ENCODE measurements around the gene SEL1L2.

SEL1L2 gene

GRCh38 chr20:13991311-13991710 lies 897 bp upstream of the SEL1L2 start:
- H3K4me3 ChIP-seq (ENCODE audit: low read depth, low read length) = no peak overlapping the region
- H3K9me3 ChIP-seq (ENCODE audit: control insufficient read depth, insufficient read depth, low read length) = no peaks in the 10 kb centered on the region
- no peak overlapping the region for H3K9ac ChIP-seq (ENCODE audit: low read depth, low read length)
- H3K27me3 ChIP-seq (ENCODE audit: control insufficient read depth, insufficient read depth, low read length) = peaks cover 3% of the 10 kb centered on the region
- H3K36me3 ChIP-seq (ENCODE audit: control insufficient read depth, insufficient read depth, low read length) = no peaks in the 10 kb centered on the region
- H3K4me1 ChIP-seq (ENCODE audit: control insufficient read depth, insufficient read depth, low read length) = no peaks in the 10 kb centered on the region

DNA sequence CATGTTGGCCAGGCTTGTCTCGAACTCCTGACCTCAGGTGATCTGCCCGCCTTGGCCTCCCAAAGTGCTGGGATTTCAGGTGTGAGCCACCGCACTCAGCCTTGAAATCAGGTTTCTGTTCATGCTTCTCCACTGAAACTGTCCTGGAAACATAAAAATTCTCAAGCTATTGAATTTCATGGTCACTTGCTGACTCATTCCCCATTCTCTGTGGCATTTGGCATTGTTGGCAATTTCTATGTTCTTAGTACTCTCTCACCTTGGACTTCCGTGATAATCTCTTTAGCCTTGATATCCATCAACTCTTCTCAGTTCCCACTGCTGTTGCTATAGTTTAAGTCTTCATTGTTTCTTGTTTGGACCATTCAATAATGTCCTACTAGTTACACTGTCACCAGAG lies 6.2 kb downstream of the SEL1L2 start:
- H3K4me3 ChIP-seq (ENCODE audit: low read depth, low read length) = no peak overlapping the region

GRCh38 chr20:13960525-13960924 lies 29.9 kb downstream of the SEL1L2 start:
- no peaks in the 10 kb centered on the region for H3K36me3 ChIP-seq (ENCODE audit: control insufficient read depth, insufficient read depth, low read length)
- no peak overlapping the region for H3K4me3 ChIP-seq (ENCODE audit: low read depth, low read length)
- H3K27me3 ChIP-seq (ENCODE audit: control insufficient read depth, insufficient read depth, low read length) = no peaks in the 10 kb centered on the region
- no peaks in the 10 kb centered on the region for H3K9me3 ChIP-seq (ENCODE audit: control insufficient read depth, insufficient read depth, low read length)
- H3K4me1 ChIP-seq (ENCODE audit: control insufficient read depth, insufficient read depth, low read length) = no peaks in the 10 kb centered on the region
- no peak overlapping the region for H3K9ac ChIP-seq (ENCODE audit: low read depth, low read length)

More for the DNA sequence above, 6.2 kb downstream of the SEL1L2 start:
- H3K9me3 ChIP-seq (ENCODE audit: control insufficient read depth, insufficient read depth, low read length) = no peaks in the 10 kb centered on the region
- no peaks in the 10 kb centered on the region for H3K4me1 ChIP-seq (ENCODE audit: control insufficient read depth, insufficient read depth, low read length)
- no peak overlapping the region for H3K9ac ChIP-seq (ENCODE audit: low read depth, low read length)
- H3K27me3 ChIP-seq (ENCODE audit: control insufficient read depth, insufficient read depth, low read length) = no peaks in the 10 kb centered on the region
- no peaks in the 10 kb centered on the region for H3K36me3 ChIP-seq (ENCODE audit: control insufficient read depth, insufficient read depth, low read length)

GRCh38 chr20:13960119-13960518 lies 30.3 kb downstream of the SEL1L2 start:
- H3K4me1 ChIP-seq (ENCODE audit: control insufficient read depth, insufficient read depth, low read length) = no peaks in the 10 kb centered on the region
- no peaks in the 10 kb centered on the region for H3K9me3 ChIP-seq (ENCODE audit: control insufficient read depth, insufficient read depth, low read length)
- no peak overlapping the region for H3K4me3 ChIP-seq (ENCODE audit: low read depth, low read length)
- no peak overlapping the region for H3K9ac ChIP-seq (ENCODE audit: low read depth, low read length)
- H3K36me3 ChIP-seq (ENCODE audit: control insufficient read depth, insufficient read depth, low read length) = no peaks in the 10 kb centered on the region
- H3K27me3 ChIP-seq (ENCODE audit: control insufficient read depth, insufficient read depth, low read length) = no peaks in the 10 kb centered on the region

DNA sequence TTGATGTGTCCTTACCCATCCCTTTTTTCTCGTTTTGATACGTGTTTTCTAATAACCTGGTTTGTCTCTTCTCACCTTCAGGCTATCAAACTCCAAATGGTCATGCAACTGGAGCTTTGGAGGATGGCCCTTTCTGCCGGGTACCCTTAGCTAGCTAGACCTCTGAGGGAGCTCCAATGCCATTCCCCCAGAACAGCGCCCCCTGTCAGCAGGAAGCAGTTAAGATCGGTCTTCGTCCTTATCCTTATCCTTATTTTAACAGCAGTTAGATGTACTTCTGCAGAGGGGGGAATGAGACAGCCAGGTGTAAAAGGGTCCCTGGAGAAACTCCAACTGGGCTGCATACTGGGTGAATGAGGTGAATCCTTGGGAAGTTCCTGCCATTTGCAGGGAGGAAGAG lies 37.2 kb downstream of the SEL1L2 start:
- Histone ChIP-seq H3K9ac (ENCODE audit: low read depth, low read length) (no peak overlapping the region), H3K4me1 (ENCODE audit: control insufficient read depth, insufficient read depth, low read length) (no peaks in the 10 kb centered on the region)

GRCh38 chr20:13947719-13948118 lies 42.7 kb downstream of the SEL1L2 start:
- Histone ChIP-seq H3K4me3 (ENCODE audit: low read depth, low read length) (no peak overlapping the region), H3K27me3 (ENCODE audit: control insufficient read depth, insufficient read depth, low read length) (no peaks in the 10 kb centered on the region), H3K4me1 (ENCODE audit: control insufficient read depth, insufficient read depth, low read length) (no peaks in the 10 kb centered on the region), H3K9ac (ENCODE audit: low read depth, low read length) (no peak overlapping the region), H3K9me3 (ENCODE audit: control insufficient read depth, insufficient read depth, low read length) (no peaks in the 10 kb centered on the region), H3K36me3 (ENCODE audit: control insufficient read depth, insufficient read depth, low read length) (no peaks in the 10 kb centered on the region)

More for the DNA sequence above, 37.2 kb downstream of the SEL1L2 start:
- H3K4me3 ChIP-seq (ENCODE audit: low read depth, low read length) = no peak overlapping the region
- no peaks in the 10 kb centered on the region for H3K27me3 ChIP-seq (ENCODE audit: control insufficient read depth, insufficient read depth, low read length)
- H3K9me3 ChIP-seq (ENCODE audit: control insufficient read depth, insufficient read depth, low read length) = no peaks in the 10 kb centered on the region
- H3K36me3 ChIP-seq (ENCODE audit: control insufficient read depth, insufficient read depth, low read length) = no peaks in the 10 kb centered on the region

GRCh38 chr20:13941031-13941430 lies 49.4 kb downstream of the SEL1L2 start:
- Histone ChIP-seq H3K4me3 (ENCODE audit: low read depth, low read length) (no peak overlapping the region), H3K9me3 (ENCODE audit: control insufficient read depth, insufficient read depth, low read length) (no peaks in the 10 kb centered on the region), H3K36me3 (ENCODE audit: control insufficient read depth, insufficient read depth, low read length) (no peaks in the 10 kb centered on the region), H3K9ac (ENCODE audit: low read depth, low read length) (no peak overlapping the region), H3K4me1 (ENCODE audit: control insufficient read depth, insufficient read depth, low read length) (no peaks in the 10 kb centered on the region), H3K27me3 (ENCODE audit: control insufficient read depth, insufficient read depth, low read length) (no peaks in the 10 kb centered on the region)

DNA sequence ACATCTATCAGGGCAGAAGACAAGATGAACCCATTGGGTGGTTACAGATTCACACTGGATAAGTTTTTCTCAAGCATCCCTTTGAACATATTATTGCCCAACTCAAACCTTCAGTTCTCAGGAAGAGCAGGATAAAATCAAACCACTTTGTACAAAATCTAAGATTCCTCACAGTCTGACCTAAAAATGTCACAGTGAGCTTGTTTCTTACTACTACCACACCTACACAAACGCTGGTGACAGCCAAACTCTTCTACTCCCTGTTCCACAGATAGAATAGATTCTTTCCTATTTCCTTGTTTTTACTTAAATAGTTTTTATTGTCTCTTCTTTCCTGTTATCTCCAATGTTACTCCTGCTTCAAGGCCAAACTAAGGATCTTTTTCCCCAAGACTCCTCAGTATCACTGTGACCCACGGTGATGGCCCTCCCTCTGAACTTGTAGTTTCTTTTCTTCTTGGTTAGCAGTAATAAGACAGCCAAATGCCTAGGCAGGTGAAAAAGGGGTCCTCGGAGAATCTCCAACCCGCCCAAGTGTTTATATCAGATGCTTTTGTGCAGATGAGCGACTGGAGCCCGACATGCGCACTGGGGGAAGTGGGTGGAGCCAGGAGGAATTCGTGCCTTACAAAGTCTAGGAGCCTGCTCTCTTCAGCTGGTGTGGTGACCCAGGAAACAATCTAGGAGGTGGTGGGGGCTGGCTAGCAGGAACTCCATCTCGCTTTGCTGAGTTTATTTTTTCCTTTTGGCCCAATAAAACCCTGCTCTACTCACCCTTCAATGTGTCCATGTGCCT lies 53.4 kb downstream of the SEL1L2 start:
- H3K4me3 ChIP-seq (ENCODE audit: low read depth, low read length) = no peak overlapping the region
- no peak overlapping the region for H3K9ac ChIP-seq (ENCODE audit: low read depth, low read length)
- no peaks in the 10 kb centered on the region for H3K36me3 ChIP-seq (ENCODE audit: control insufficient read depth, insufficient read depth, low read length)
- no peaks in the 10 kb centered on the region for H3K4me1 ChIP-seq (ENCODE audit: control insufficient read depth, insufficient read depth, low read length)
- no peaks in the 10 kb centered on the region for H3K9me3 ChIP-seq (ENCODE audit: control insufficient read depth, insufficient read depth, low read length)
- H3K27me3 ChIP-seq (ENCODE audit: control insufficient read depth, insufficient read depth, low read length) = no peaks in the 10 kb centered on the region

DNA sequence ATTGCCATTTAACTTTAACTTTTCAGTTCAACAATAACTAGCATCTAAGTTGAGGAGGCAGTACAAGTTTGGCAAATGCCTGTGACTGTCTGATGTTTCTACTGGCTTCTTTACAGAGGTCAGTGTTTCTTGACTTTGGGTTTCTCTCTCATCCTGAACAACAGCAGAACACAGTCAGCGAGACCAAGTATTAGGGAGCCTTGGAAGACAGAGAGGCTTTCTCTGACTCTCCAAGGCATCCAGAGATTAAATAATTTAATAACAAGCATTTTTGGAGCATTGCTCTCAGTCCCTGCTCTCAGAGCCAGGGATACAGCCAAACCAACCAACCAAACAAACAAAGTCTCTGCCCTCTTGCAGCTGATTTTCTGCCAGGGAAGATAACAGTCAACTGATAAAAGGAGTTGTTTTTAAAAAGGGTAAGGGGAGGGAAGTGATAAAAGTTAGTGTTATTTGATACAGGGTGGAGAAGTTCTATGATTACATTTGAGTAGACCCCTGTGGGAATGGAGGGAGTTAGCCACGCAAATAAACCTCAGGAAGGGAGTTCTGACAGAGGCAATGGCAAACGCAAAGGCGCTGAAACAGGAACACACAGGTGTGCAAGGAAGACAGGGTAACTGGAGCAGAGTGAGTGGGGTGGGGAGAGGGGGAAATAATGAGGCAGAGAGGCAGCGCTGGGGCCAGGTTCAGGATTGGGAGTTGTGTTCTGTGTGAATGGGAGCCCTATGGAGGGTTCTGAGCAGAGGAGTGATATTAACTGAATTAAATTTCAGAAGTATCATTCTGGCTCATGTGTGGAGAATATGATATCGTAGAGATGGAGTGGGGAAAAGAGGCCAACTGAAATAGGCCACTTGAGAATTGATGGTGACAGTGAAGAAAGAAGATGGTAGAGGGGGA lies 55.2 kb downstream of the SEL1L2 start:
- Histone ChIP-seq H3K36me3 (ENCODE audit: control insufficient read depth, insufficient read depth, low read length) (no peaks in the 10 kb centered on the region), H3K9me3 (ENCODE audit: control insufficient read depth, insufficient read depth, low read length) (no peaks in the 10 kb centered on the region), H3K4me1 (ENCODE audit: control insufficient read depth, insufficient read depth, low read length) (no peaks in the 10 kb centered on the region), H3K4me3 (ENCODE audit: low read depth, low read length) (no peak overlapping the region), H3K9ac (ENCODE audit: low read depth, low read length) (no peak overlapping the region), H3K27me3 (ENCODE audit: control insufficient read depth, insufficient read depth, low read length) (no peaks in the 10 kb centered on the region)

- Histone ChIP-seq H3K4me3 (ENCODE audit: low read depth, low read length) (no peak overlapping the region), H3K9ac (ENCODE audit: low read depth, low read length) (no peak overlapping the region), H3K9me3 (ENCODE audit: control insufficient read depth, insufficient read depth, low read length) (no peaks in the 10 kb centered on the region), H3K27me3 (ENCODE audit: control insufficient read depth, insufficient read depth, low read length) (no peaks in the 10 kb centered on the region), H3K36me3 (ENCODE audit: control insufficient read depth, insufficient read depth, low read length) (no peaks in the 10 kb centered on the region), H3K4me1 (ENCODE audit: control insufficient read depth, insufficient read depth, low read length) (no peaks in the 10 kb centered on the region)
These were observed 60.1 kb downstream of the SEL1L2 start for GRCh38 chr20:13930281-13930680.

DNA sequence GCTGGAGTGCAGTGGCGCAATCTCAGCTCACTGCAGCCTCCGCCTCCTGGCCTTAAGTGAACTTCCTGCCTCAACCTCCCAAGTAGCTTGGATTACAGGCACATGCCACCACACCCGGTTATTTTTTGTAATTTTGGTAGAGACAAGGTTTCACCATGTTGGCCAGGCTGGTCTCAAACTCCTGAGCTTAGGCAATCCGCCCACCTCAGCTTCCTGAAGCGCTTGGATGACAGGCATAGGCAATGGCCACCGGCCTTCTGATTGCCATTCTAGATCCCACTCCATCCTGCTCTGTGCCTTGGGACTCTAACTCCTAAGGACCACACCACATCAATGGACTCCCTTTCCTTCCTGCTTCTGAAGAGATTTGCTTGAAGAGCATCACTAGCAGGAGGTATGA lies 60.6 kb downstream of the SEL1L2 start:
- Histone ChIP-seq H3K9me3 (ENCODE audit: control insufficient read depth, insufficient read depth, low read length) (no peaks in the 10 kb centered on the region), H3K9ac (ENCODE audit: low read depth, low read length) (no peak overlapping the region), H3K27me3 (ENCODE audit: control insufficient read depth, insufficient read depth, low read length) (no peaks in the 10 kb centered on the region), H3K4me3 (ENCODE audit: low read depth, low read length) (no peak overlapping the region), H3K4me1 (ENCODE audit: control insufficient read depth, insufficient read depth, low read length) (no peaks in the 10 kb centered on the region), H3K36me3 (ENCODE audit: control insufficient read depth, insufficient read depth, low read length) (no peaks in the 10 kb centered on the region)

DNA sequence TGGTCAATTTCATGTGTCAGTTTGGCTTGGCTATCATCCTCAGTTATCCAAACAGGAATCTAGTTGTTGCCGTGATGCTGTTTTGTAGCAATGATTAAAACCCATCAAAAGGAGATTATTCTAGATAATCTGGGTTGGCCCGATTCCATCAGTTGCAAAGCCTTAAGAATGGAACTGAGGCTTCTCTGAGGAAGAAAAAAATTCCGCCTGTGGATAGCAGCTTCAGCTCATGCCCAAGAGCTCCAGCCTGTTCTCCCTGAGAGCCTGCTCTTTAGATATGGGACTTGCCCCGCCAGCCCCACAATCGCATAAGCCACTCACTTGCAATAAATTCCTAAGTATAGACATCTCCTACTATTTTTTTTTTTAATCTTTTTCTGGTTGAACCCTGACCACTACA lies 61.5 kb downstream of the SEL1L2 start:
- Histone ChIP-seq H3K4me3 (ENCODE audit: low read depth, low read length) (no peak overlapping the region), H3K4me1 (ENCODE audit: control insufficient read depth, insufficient read depth, low read length) (no peaks in the 10 kb centered on the region), H3K27me3 (ENCODE audit: control insufficient read depth, insufficient read depth, low read length) (no peaks in the 10 kb centered on the region), H3K36me3 (ENCODE audit: control insufficient read depth, insufficient read depth, low read length) (no peaks in the 10 kb centered on the region), H3K9ac (ENCODE audit: low read depth, low read length) (no peak overlapping the region), H3K9me3 (ENCODE audit: control insufficient read depth, insufficient read depth, low read length) (no peaks in the 10 kb centered on the region)
